Measurements from ENCODE around the gene MDM1.
A peak's percentile ranks its signal among the peaks of the same experiment; 100 is the strongest.

The MDM1 gene, protein sequence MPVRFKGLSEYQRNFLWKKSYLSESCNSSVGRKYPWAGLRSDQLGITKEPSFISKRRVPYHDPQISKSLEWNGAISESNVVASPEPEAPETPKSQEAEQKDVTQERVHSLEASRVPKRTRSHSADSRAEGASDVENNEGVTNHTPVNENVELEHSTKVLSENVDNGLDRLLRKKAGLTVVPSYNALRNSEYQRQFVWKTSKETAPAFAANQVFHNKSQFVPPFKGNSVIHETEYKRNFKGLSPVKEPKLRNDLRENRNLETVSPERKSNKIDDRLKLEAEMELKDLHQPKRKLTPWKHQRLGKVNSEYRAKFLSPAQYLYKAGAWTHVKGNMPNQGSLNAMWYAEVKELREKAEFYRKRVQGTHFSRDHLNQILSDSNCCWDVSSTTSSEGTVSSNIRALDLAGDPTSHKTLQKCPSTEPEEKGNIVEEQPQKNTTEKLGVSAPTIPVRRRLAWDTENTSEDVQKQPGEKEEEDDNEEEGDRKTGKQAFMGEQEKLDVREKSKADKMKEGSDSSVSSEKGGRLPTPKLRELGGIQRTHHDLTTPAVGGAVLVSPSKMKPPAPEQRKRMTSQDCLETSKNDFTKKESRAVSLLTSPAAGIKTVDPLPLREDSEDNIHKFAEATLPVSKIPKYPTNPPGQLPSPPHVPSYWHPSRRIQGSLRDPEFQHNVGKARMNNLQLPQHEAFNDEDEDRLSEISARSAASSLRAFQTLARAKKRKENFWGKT

DNA sequence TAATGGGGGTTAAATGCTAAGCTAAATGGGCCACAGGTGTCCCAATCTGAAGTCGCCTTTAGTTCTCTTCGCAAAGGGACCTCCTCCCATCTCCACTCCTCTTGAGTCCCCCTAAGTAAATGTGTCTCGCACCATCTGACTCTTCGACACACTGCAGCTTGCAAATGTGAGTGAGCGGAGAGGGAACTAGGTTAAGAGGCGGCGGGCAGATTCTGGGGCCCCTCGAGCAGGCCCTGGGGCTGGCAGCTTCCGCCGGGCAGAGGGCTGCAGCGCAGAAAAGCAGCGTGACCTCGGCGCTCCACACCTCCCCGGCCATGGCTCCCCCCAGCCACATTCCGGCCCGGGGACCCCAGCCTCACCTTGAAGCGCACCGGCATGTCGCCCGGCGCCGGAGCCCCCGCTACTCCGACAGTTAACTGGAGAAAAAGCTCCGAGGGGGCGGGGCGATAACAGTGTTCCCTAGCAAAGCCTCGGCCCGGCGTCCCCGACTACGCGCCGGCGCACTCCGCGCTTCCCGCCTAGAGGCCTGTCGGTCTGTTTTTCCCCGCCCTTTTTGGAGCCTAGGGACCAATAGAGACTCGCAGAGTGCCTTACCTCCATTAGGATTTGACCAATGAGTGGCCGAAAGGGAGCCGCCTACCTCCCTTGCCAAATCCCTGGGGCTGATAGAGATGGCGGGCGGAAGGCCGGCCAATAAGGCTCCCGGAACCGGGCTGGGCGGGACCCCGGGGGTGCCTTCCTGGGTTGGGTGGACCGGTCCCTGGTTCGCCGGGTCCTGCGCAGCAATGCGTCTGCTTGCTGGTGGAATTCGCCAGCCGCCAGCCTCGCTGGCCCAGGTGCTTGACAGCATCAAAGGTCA lies at the start of gene MDM1:
Gene MDM1, minus strand, starts transcription at position 494 of the 859 bp plus-strand sequence. Its CDS starts 117 bp downstream, at position 377.
- peak; percentile 87 for DNase-seq (ENCODE audit: low read depth, low spot score)

GRCh38 chr12:68381476-68382219 lies 49.5 kb upstream of the MDM1 start:
- DNase-seq (ENCODE audit: low read depth, low spot score) = no peak

DNA sequence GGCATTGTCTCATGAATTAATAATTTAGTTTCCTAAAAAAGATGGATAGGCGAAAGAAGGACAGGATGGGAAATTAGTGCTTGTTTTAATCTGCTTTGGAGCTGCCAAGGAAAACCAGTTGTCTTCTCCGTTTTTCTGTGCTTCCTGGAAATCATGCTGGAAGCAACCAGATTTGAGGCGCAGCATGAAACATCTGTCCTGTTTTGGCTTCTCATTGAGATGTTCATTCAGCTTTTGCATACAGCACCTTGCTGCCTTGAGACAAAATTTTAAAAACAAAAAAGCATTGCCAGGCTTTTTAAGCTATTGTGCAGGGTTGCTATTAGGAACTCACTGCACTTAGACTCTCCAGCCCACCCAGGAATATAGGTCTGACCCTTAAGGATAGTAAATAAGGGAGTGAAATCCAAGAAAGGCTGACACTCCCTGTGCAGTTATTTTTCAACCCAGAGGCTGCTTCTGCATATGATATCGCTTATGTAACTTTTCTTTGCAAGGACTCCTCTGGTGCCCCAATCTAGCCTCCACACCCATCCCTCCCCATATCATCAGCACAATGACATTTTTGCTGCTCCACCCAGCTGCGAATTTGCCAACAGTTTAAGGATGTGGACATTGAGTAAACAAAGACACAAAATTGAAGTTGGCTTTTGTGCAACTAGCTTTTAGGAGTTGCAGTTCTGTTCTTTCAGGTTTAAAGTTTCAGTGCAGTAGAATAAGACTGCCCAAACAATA lies 46.9 kb upstream of the MDM1 start:
- no peak for DNase-seq (ENCODE audit: low read depth, low spot score)

DNA sequence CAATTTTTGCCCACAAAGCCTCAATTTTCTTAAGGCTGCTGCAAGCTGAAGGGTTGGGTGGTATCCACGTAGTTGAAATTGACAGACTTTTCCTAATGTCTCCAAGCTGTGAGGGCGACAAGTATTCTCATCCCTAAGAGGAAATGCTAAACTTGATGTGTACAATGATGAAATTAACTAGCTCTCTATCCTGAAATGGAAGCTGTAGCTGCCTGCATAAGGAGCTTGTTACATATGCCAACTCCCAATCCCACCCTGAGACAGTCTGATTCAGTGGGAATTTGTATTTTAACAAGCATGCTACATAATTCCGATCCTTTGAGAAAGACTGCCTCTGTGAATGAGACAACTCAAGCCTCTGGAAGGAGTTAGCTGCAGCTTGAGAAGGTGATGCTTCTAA lies 45.7 kb upstream of the MDM1 start:
- DNase-seq (ENCODE audit: low read depth, low spot score) = no peak

- DNase-seq (ENCODE audit: low read depth, low spot score) = no peak
Measured at GRCh38 chr12:68376901-68377300, 44.7 kb upstream of the MDM1 start.

GRCh38 chr12:68375756-68376695 lies 43.9 kb upstream of the MDM1 start:
- no peak for DNase-seq (ENCODE audit: low read depth, low spot score)

- DNase-seq (ENCODE audit: low read depth, low spot score) = no peak
Measured at GRCh38 chr12:68374307-68374982, 42.3 kb upstream of the MDM1 start.

DNA sequence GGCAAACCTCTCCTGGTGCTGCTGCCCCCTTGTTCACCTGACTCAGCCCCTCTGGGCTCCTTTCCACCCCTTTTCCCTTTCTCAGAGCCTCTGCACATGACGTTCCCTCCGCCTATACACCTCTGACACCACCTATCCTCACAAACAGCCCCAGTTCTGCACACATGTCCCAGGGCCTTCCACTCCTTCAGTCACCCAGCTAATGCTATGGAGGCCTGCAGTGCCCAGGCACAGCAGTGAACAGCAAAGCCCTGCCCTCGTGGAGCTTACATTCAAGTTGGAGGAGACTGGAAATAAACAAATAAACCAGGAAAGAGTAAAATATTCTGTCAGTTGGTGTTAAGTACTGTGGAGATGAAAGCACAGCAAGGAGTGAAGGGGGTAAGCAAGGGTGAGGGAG lies 38.5 kb upstream of the MDM1 start:
- DNase-seq (ENCODE audit: low read depth, low spot score) = no peak

DNA sequence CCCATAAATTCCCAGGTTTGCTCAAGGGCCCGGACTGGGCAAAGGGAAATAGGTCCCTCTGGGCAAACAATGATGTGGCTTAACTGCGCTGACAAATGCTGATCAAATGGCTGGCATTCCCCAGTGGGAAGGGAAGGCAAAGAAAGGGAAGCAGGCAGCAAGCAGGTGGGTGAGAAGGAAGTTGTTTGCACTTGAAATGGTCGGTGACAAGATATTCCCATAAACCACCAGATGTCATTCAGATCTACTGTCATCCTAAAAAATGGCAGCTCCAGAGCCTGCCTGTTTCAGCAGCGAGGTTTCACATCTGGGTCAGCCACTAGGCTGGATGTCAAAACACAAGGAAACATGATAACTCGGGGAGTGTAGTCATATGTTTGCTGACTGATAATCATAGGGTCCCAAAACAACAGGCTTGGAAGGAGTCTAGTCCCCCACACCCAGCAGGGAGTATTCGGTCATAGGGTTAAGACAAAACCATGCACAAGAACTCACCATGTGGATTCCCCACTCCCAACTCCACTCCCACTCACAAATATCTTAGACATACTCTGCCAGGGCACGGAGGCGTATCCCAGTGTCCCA lies 37.9 kb upstream of the MDM1 start:
- no peak for DNase-seq (ENCODE audit: low read depth, low spot score)

DNA sequence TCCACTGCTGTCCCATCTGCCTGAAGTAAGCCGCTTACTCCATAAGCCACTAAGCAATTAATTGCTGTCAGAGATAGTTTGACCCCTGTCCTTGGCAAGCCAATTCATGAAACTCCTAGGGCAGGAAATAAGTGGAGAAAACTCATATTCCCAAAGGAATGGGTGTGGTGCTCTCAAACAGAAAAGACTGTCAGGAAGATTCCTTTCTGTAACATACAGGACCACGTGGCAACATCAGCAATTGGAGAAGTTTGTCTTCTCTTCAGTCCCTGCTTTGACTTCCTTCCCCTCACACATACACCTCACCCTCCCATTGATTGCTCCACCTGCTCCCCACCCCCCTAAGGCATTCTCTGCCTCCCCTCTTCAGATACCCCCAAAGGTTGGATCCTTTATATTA lies 36.2 kb upstream of the MDM1 start:
- DNase-seq (ENCODE audit: low read depth, low spot score) = no peak

- no peak for DNase-seq (ENCODE audit: low read depth, low spot score)
Measured at GRCh38 chr12:68367903-68368302, 35.7 kb upstream of the MDM1 start.

- no peak for DNase-seq (ENCODE audit: low read depth, low spot score)
Measured at GRCh38 chr12:68367116-68367515, 35.0 kb upstream of the MDM1 start.

- DNase-seq (ENCODE audit: low read depth, low spot score) = peak; percentile 83
Measured at GRCh38 chr12:68364893-68365725, 32.9 kb upstream of the MDM1 start.

DNA sequence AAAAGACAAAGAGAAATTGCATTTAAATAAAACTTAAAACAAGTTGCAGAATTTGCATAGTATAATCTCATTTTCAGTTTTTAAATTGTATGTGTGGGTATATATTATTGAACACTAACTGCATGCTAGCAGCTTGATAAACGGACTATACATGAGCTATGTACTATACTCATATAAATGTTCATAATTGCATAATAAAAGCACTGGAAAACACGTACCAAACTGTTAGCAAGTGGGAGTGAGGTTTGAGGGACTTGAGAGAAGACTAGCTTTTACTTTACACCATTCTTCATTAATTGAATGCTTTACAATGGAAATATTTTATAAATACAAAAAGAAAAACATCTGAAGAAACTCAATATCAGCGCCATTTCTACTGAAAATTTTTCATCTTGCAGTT lies 32.2 kb upstream of the MDM1 start:
- no peak for DNase-seq (ENCODE audit: low read depth, low spot score)

- no peak for DNase-seq (ENCODE audit: low read depth, low spot score)
Measured at GRCh38 chr12:68361953-68362352, 29.8 kb upstream of the MDM1 start.

DNA sequence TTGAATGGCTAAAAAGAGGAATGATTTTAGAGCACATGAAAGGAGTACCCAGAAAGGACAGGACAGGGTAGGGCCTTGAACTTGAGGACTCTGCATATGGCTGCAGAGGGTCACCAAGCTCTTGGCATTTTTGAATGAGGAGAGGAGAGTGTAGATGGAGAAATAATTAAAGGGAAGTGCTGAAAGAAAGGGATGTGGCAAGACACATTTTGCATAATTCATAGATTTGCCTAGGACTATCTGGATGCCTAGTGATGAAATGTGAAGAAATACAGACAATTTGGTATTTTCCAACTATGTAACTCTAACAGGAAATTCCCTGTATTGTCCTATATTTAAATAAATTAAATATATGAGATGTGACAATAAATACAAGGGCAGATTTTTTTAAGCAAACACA lies 27.5 kb upstream of the MDM1 start:
- no peak for DNase-seq (ENCODE audit: low read depth, low spot score)
